Measurements from ENCODE around the gene STPG2. TPM values are rescaled to one million over a fixed set of nuclear protein-coding genes. Genes with fewer than 3 reads are reported as not detected.

Gene STPG2
- total RNA-seq (2021; fragmentation: NEBNext Ultra II Directional; extraction: Animal tissue kit (Norgen Biotek cat#: 25700)), result not detected in 2 replicates
- 0.03 TPM in 1 of 2 replicates, not detected in the other for polyA plus RNA-seq (2011; rRNA removed)
- 0.03 TPM for polyA plus RNA-seq (2011; cell fraction: cytosol; rRNA removed)
- 0.09 TPM for polyA plus RNA-seq (2011; cell fraction: nucleus; rRNA removed)
- polyA plus RNA-seq (2012, experiment 1 of 2), result not detected in 4 replicates
- polyA plus RNA-seq (2012, experiment 2 of 2), result not detected
- polyA plus RNA-seq (2013, experiment 1 of 2), result 0.12 TPM
- polyA plus RNA-seq (2013, experiment 2 of 2), result 0.02 TPM
- polyA minus RNA-seq (2011; rRNA and poly(A)+ RNA removed), result 0.47 and 0.80 TPM in 2 replicates
- polyA minus RNA-seq (2011; cell fraction: cytosol; rRNA and poly(A)+ RNA removed), result 0.66 TPM
- 4.6 TPM for polyA minus RNA-seq (2011; cell fraction: nucleus; rRNA and poly(A)+ RNA removed)
- long read RNA-seq, experiment 1, result 0 reads
- long read RNA-seq, experiment 2, result 0 reads

DNA sequence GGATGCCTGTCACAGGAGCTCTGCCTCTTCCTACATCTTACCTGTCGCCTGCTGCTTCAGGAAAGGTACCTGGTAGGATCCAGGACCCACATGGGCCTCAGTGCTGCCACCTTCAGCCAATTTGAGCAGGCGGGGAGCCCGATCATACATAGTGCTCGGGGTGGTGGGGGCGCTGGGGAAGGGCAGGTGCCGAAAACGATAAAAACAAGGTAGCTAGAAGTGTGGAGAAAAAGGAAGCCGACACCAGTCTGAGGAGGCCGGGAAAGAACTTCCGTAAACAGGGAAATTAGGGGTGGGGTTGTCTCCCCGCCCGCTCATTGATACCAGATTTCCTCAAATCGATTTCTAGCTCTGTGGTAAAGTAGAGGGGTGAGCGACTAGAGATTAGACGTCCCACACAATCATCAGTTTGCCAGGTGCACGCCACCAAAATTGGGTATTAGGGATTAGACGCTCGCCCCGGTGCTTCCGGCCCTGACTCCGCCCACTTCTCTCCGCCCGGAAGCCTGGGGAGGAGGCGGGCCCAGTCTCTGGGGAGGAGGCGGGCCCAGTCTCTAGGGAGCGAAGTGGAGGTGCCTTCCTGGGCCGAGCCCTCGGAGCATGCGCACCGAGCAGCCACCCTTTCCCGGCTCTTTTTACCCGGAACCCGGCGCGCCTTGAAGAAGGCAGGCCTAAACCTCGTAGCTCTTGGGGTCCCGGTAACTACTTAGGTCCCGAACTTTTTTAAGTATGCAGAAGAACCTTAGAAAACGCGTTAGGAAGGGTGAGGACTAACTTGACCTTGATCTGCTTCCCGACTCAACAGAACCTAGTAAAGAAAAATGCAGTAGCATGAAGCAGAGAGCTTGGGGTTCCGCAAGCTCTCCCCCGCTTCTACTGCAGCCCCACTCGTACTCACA lies at the start of gene STPG2:
TSS of gene STPG2 (minus strand) at position 476 of the 899 bp plus-strand sequence.
- DNase-seq (ENCODE audit: low read depth in 1 of 2, low spot score in 2 of 2) (peak; percentile 82 to 93), FAIRE-seq (peak; percentile 87)
- Histone ChIP-seq H3K79me2 (ENCODE audit: control insufficient read depth in 1 of 2, insufficient read depth in 2 of 2, low read length in 2 of 2) (no peaks in the 10 kb centered on the region), H4K91ac (replicated peaks; ENCODE audit: insufficient read length, low read length) (peak within 1 kb of the TSS; percentile 50), H3K9me3 (ENCODE audit: insufficient read depth in 2 of 2, low read depth in 1 of 2, low read length in 1 of 2) (no peaks in the 10 kb centered on the region), H4K20me1 (replicated peaks in 1 of 2; ENCODE audit: control insufficient read depth in 1 of 2, insufficient read depth in 2 of 2, low read length in 2 of 2) (no peaks in the 10 kb centered on the region), H2BK5ac (ENCODE audit: low read depth, low read length) (peak within 1 kb of the TSS; percentile 81), H4K8ac (ENCODE audit: extremely low read depth, insufficient read depth, low read length) (peak within 1 kb of the TSS; percentile 95; the same call in 1 of the 2 replicates), H3K79me1 (ENCODE audit: low read depth, low read length) (no peaks in the 10 kb centered on the region), H3K9ac (replicated peaks in 1 of 4; ENCODE audit: extremely low read depth in 1 of 4, low read depth in 3 of 4, low read length in 3 of 4) (peak within 1 kb of the TSS; percentile 72 to 91 (median 77)), H3K14ac (ENCODE audit: insufficient read length) (no peak within 1 kb of the TSS), H2AFZ (ENCODE audit: low read length) (peak within 1 kb of the TSS; percentile 97), H2BK120ac (replicated peaks; ENCODE audit: low read depth, low read length) (peak within 1 kb of the TSS; percentile 48), H2BK12ac (ENCODE audit: low read depth, low read length) (peak within 1 kb of the TSS; percentile 92; the same call in 1 of the 2 replicates), H3K56ac (replicated peaks; ENCODE audit: insufficient read length, low read depth, low read length) (no peak within 1 kb of the TSS), H3K4me3 (ENCODE audit: extremely low read depth in 1 of 4, insufficient read depth in 2 of 4, low read depth in 3 of 4, low read length in 4 of 4) (peak within 1 kb of the TSS; percentile 77 to 87 (median 86)), H3K18ac (ENCODE audit: extremely low read depth, low read length) (peak within 1 kb of the TSS; percentile 84; the same call in 1 of the 2 replicates), H2AK5ac (ENCODE audit: low read depth, low read length) (no peak within 1 kb of the TSS), H3K23ac (ENCODE audit: insufficient read length) (no peak within 1 kb of the TSS), H3K27me3 (replicated peaks in 1 of 4; ENCODE audit: control insufficient read depth in 3 of 4, extremely low read depth in 1 of 4, insufficient read depth in 3 of 4, low read length in 3 of 4) (no peaks in the 10 kb centered on the region), H3K36me3 (ENCODE audit: control insufficient read depth in 2 of 4, insufficient read depth in 4 of 4, low read length in 3 of 4) (no peaks in the 10 kb centered on the region), H4K5ac (ENCODE audit: insufficient read length, low read depth, low read length) (peak within 1 kb of the TSS; percentile 70), H3K4me1 (replicated peaks in 1 of 4; ENCODE audit: control insufficient read depth in 3 of 4, insufficient read depth in 4 of 4, low read length in 3 of 4) (peaks cover 0 to 3% (median 0%) of the 10 kb centered on the region in 4 experiments; a peak in 3 of 7 replicates), H2BK20ac (ENCODE audit: low read length) (no peak within 1 kb of the TSS), H2BK15ac (ENCODE audit: low read length) (peak within 1 kb of the TSS; percentile 50; the same call in 1 of the 2 replicates), H3K4ac (replicated peaks; ENCODE audit: insufficient read length, low read depth, low read length) (no peak within 1 kb of the TSS), H3K27ac (ENCODE audit: low read depth, low read length) (peak within 1 kb of the TSS; percentile 90), H3K23me2 (ENCODE audit: low read depth, low read length) (peaks cover 6% of the 10 kb centered on the region; the same call in 1 of the 2 replicates), H3K4me2 (ENCODE audit: insufficient read depth in 1 of 2, low read depth in 2 of 2, low read length in 2 of 2) (peak within 1 kb of the TSS; percentile 73 to 74)
- CTCF ChIA-PET (ENCODE audit: partially characterized antibody), result interaction anchor here (0.6 to 2.3 kb wide), 20 partner anchors 9 to 751 kb away, joined by 3 to 14 read pairs (median 4); no protein-coding TSS in a partner anchor
- 7% methylated on average over 41 of the region's 44 CpGs; no CpG with 5 or more reads in 1 of the 2 experiments for WGBS, 2 experiments (ENCODE audit: extremely low coverage in 1 of 2, insufficient coverage in 1 of 2, insufficient read length in 1 of 2, insufficient replicate concordance in 2 of 2, low coverage in 1 of 2, low lambda C conversion rate in 2 of 2, missing lambda C conversion rate in 1 of 2)
- POLR2A ChIA-PET (ENCODE audit: partially characterized antibody), result interaction anchor here (0.7 to 1.8 kb wide), 10 partner anchors 10 to 258 kb away, joined by 3 to 12 read pairs (median 4); no protein-coding TSS in a partner anchor
- TF ChIP-seq KDM1A (IDR thresholded peaks at IDR 0.05; ENCODE audit: borderline replicate concordance, low read length) (no peak), PHF8 (conservative IDR thresholded peaks at IDR 0.05; ENCODE audit: low read depth, low read length) (peak; percentile 77), FOSL1 (IDR thresholded peaks at IDR 0.05; ENCODE audit: insufficient read depth, low read depth, low read length) (no peak), POLR2A (IDR thresholded peaks at IDR 0.05; ENCODE audit: control extremely low read depth in 1 of 2, low read depth in 2 of 2, low read length in 2 of 2) (peak in 1 of 2 experiments; percentile 92; a peak in 2 of 3 replicates), POLR2AphosphoS5 (IDR thresholded peaks at IDR 0.05; ENCODE audit: low read depth, low read length) (peak; percentile 69)
- TF ChIP-seq, protein P1, sequence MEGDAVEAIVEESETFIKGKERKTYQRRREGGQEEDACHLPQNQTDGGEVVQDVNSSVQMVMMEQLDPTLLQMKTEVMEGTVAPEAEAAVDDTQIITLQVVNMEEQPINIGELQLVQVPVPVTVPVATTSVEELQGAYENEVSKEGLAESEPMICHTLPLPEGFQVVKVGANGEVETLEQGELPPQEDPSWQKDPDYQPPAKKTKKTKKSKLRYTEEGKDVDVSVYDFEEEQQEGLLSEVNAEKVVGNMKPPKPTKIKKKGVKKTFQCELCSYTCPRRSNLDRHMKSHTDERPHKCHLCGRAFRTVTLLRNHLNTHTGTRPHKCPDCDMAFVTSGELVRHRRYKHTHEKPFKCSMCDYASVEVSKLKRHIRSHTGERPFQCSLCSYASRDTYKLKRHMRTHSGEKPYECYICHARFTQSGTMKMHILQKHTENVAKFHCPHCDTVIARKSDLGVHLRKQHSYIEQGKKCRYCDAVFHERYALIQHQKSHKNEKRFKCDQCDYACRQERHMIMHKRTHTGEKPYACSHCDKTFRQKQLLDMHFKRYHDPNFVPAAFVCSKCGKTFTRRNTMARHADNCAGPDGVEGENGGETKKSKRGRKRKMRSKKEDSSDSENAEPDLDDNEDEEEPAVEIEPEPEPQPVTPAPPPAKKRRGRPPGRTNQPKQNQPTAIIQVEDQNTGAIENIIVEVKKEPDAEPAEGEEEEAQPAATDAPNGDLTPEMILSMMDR (IDR thresholded peaks at IDR 0.05; ENCODE audit: control extremely low read depth in 1 of 3, insufficient read depth in 1 of 3, low read depth in 1 of 3, low read length in 3 of 3), result peak; percentile 53 to 76 (median 69)

Measured in H1 (cell line).